AG04450 (cell line): ENCODE results near the gene DCDC2. TPM values are rescaled to one million over a fixed set of nuclear protein-coding genes. Genes with fewer than 3 reads are reported as not detected.
"Not testable (repeated sequence)": the region's sequence is repeated elsewhere in the genome, so short reads cannot be mapped to it uniquely, and the experiment has no call there.

ENCODE experiments used
- CTCF ChIA-PET: fragments of 300-600, 350-600 bp; formaldehyde crosslinking; extraction: SDS; loops from one replicate; lab custom pipeline; 2022; ENCODE audit warnings: antibody characterized with exemption, inconsistent platforms; lab: Charles Lee
- POLR2A ChIA-PET: fragments of 350-600 bp; formaldehyde crosslinking; extraction: SDS; loops from one replicate; lab custom pipeline; 2021; ENCODE audit warnings: antibody characterized with exemption, inconsistent platforms; lab: Yijun Ruan, JAX
- DNase-seq: peaks from one replicate; pipeline ENCODE4 v3.0.0-alpha.2; 2011; ENCODE audit warnings: low read depth, low spot score
- H3K27ac ChIP-seq: one replicate; pipeline ENCODE4 v1.5.1; 2012; ENCODE audit warnings: low read depth, low read length, control low read depth
- H3K27me3 ChIP-seq: one replicate; pipeline ENCODE4 v1.6.0; 2012; ENCODE audit warnings: low read length; ENCODE audit not compliant: control insufficient read depth, insufficient read depth
- H3K4me3 ChIP-seq: 2 replicates; pipeline ENCODE4 v1.5.1; 2011; ENCODE audit warnings: mild to moderate bottlenecking, low read depth, low read length, control low read depth
- H3K9me3 ChIP-seq: 2 replicates; pipeline ENCODE4 v1.5.1; 2012; ENCODE audit warnings: low read length; ENCODE audit not compliant: control insufficient read depth, insufficient read depth
- CTCF ChIP-seq: IDR thresholded peaks from 2 replicates; pipeline ENCODE4 v1.5.1; 2011; ENCODE audit warnings: low read depth, low read length, control low read depth, inconsistent platforms
- polyA plus RNA-seq: library from polyadenylated mRNA; depleted of rRNA; stranded (reverse); fragments of >200 nt; gene quantifications from 2 replicates; pipeline ENCODE4 v1.2.3, GENCODE V29; 2011

The DCDC2 gene
- polyA plus RNA-seq, 1 experiment: 0.02 TPM

DNA sequence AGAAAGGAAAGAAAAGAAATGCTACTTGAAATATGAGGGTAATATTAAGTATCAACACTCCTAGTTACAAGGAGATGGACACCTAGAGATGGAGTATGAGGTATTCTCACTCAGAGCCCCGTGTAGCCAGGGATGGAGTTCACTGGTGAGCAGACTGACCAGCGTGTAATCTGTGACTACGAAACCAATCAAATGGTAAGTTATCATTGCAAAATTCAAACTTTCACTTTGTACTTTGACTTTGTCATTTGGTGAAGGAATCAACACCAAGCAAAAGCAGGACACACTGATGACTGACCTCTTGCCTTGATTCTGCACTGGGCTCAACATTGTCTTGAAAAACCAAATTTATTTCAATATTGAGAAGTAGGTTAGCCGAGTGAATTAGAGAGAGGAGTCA, 51.8 kb downstream of the DCDC2 start:
- Histone ChIP-seq H3K27me3 (no peaks in the 10 kb centered on the region), H3K9me3 (no peaks in the 10 kb centered on the region; the same call in 1 of the 2 replicates), H3K4me3 (no peak overlapping the region), H3K27ac (no peak overlapping the region)
- DNase-seq: no peak
- TF ChIP-seq CTCF: no peak
- ChIA-PET CTCF (no interaction called here), POLR2A (no interaction called here)

DNA sequence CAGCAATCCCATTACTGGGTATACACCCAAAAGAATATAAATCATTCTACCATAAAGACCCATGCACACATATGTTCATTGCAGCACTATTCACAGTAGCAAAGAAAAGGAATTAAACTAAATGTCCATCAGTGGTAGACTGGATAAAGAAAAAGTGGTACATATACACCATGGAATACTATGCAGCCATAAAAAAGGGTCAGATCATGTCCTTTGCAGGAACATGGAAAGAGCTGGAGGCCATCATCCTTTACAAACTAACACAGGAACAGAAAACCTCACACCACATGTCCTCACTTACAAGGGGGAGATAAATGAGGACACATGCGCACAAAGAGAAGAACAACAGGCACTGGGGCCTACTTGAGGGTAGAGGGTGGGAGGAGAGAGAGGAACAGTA, 60.9 kb downstream of the DCDC2 start:
- ChIA-PET CTCF (no interaction called here), POLR2A (no interaction called here)
- TF ChIP-seq CTCF: no peak
- Histone ChIP-seq H3K4me3 (no peak overlapping the region), H3K9me3 (no peaks in the 10 kb centered on the region; the same call in 1 of the 2 replicates), H3K27ac (no peak overlapping the region), H3K27me3 (no peaks in the 10 kb centered on the region)
- no peak for DNase-seq

GRCh38 chr6:24293852-24294251, 64.0 kb downstream of the DCDC2 start:
- H3K27ac ChIP-seq, H3K27me3 ChIP-seq, DNase-seq, H3K4me3 ChIP-seq, POLR2A ChIA-PET, H3K9me3 ChIP-seq: not testable (repeated sequence)
- CTCF ChIA-PET: interaction anchor here (0.9 kb wide), 1 partner anchor 95 kb away, joined by 6 read pairs; no protein-coding TSS in a partner anchor

- CTCF ChIA-PET: no interaction called here
- no peak overlapping the region for H3K4me3 ChIP-seq
- DNase-seq: no peak
- H3K27me3 ChIP-seq: no peaks in the 10 kb centered on the region
- peaks cover 3% of the 10 kb centered on the region; the same call in 1 of the 2 replicates for H3K9me3 ChIP-seq
- POLR2A ChIA-PET: no interaction called here
- no peak for TF ChIP-seq CTCF
- no peak overlapping the region for H3K27ac ChIP-seq
Observed at GRCh38 chr6:24287239-24287638, 70.6 kb downstream of the DCDC2 start.

DNA sequence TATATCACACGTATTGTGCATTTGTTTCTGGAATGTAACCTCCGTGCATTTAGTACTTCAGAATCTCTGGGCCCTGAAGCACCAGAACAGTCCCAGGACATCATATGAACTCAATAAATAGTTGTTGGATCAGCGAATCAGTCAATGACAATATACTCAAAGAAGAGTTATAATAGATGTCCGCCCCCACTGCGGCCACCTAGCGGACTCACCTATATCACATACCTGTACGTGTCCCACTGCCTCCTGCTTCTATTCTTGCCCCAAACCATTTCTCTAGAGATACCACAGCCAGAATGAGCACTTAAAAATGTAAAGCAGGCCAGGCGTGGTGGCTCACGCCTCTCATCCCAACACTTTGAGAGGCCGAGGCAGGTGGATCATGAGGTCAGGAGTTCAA, 73.9 kb downstream of the DCDC2 start:
- H3K4me3 ChIP-seq: no peak overlapping the region
- H3K27me3 ChIP-seq: no peaks in the 10 kb centered on the region
- ChIA-PET CTCF (interaction anchor here (1.4 to 4.2 kb wide), 6 partner anchors 9 to 118 kb away, joined by 4 to 83 read pairs (median 6); partner anchors contain the start of gene MRS2), POLR2A (no interaction called here)
- DNase-seq: no peak
- no peaks in the 10 kb centered on the region for H3K9me3 ChIP-seq
- no peak overlapping the region for H3K27ac ChIP-seq
- TF ChIP-seq CTCF: no peak
